HG03066 (cell line): ENCODE measurements around the gene GIGYF1.
A peak's percentile ranks its signal among the peaks of the same experiment; 100 is the strongest.
"Not testable (repeated sequence)": the region's sequence is repeated elsewhere in the genome, so short reads cannot be mapped to it uniquely, and the experiment has no call there.

Source experiments
- ATAC-seq: cut with Tn5 transposase; IDR thresholded peaks from one replicate; pipeline ENCODE4 v1.9.1; 2021; ENCODE audit warnings: low read depth; ENCODE audit not compliant: unreplicated experiment

The GIGYF1 gene

GRCh38 chr7:100708395-100708794, 14.3 kb upstream of the GIGYF1 start:
- ATAC-seq: no peak

GRCh38 chr7:100706672-100707311, 12.7 kb upstream of the GIGYF1 start:
- no peak for ATAC-seq

GRCh38 chr7:100705753-100706671, 12.0 kb upstream of the GIGYF1 start, which contains the start of gene POP7:
Gene POP7, plus strand, starts transcription at chr7:100706121. Its CDS starts 710 bp downstream, at chr7:100706831.
- ATAC-seq: peak; percentile 88

GRCh38 chr7:100705320-100705752, 11.3 kb upstream of the GIGYF1 start:
- ATAC-seq: peak; percentile 55

- not testable (repeated sequence) for ATAC-seq
These were observed 7.0 kb upstream of the GIGYF1 start for GRCh38 chr7:100701089-100701488.

GRCh38 chr7:100699018-100699417, 5.0 kb upstream of the GIGYF1 start:
- no peak for ATAC-seq

- ATAC-seq: no peak
These were observed 2.1 kb upstream of the GIGYF1 start for GRCh38 chr7:100696123-100696521.

- ATAC-seq: no peak
These were observed 545 bp downstream of the GIGYF1 start for GRCh38 chr7:100693312-100694097.

- ATAC-seq: no peak
These were observed 1.5 kb downstream of the GIGYF1 start for GRCh38 chr7:100692578-100692961.

GRCh38 chr7:100691676-100692577, 2.1 kb downstream of the GIGYF1 start:
- no peak for ATAC-seq

- ATAC-seq: no peak
These were observed 4.6 kb downstream of the GIGYF1 start for GRCh38 chr7:100689230-100690135.

- ATAC-seq: no peak
These were observed 5.7 kb downstream of the GIGYF1 start for GRCh38 chr7:100688326-100688860.

GRCh38 chr7:100687751-100688300, 6.2 kb downstream of the GIGYF1 start:
- ATAC-seq: no peak

- no peak for ATAC-seq
These were observed 6.8 kb downstream of the GIGYF1 start for GRCh38 chr7:100687261-100687660.

GRCh38 chr7:100686822-100687211, 7.2 kb downstream of the GIGYF1 start:
- no peak for ATAC-seq

GRCh38 chr7:100686201-100686821, 7.7 kb downstream of the GIGYF1 start:
- no peak for ATAC-seq

- ATAC-seq: no peak
These were observed 8.4 kb downstream of the GIGYF1 start for GRCh38 chr7:100685631-100686145.
